Transverse colon (tissue), 4 donors: Measurements from ENCODE around the gene ATP6V0D1. TPM values are rescaled to one million over a fixed set of nuclear protein-coding genes. Genes with fewer than 3 reads are reported as not detected.

Experiments
- DNase-seq: peaks from one replicate; pipeline ENCODE4 v3.0.0-alpha.2; 2019
- H3K27ac ChIP-seq, 4 donors: fragments of 200-600 bp; sonication (generic); 2 replicates each; pipeline ENCODE4 v1.5.1; 2016 to 2018; ENCODE audit warnings: inconsistent platforms in 4 of 4
- H3K27me3 ChIP-seq: fragments of 200-600 bp; sonication (generic); 2 replicates; pipeline ENCODE4 v1.5.1; 2017; ENCODE audit warnings: inconsistent platforms
- H3K36me3 ChIP-seq, 4 donors: fragments of 200-600 bp; sonication (generic); 2 replicates each; pipeline ENCODE4 v1.5.1; 2017 to 2019; ENCODE audit warnings: inconsistent platforms in 4 of 4
- H3K4me1 ChIP-seq, 4 donors: fragments of 200-600 bp; sonication (generic); 2 replicates each; pipeline ENCODE4 v1.5.1; 2017 to 2020; ENCODE audit warnings: inconsistent platforms in 4 of 4
- H3K4me3 ChIP-seq, 4 donors: fragments of 200-600 bp; sonication (generic); 1 replicate in 1 of 4; 2 replicates in 3 of 4; pipeline versions ENCODE4 v1.5.1 to v1.6.1; 2017 to 2019; ENCODE audit warnings: inconsistent platforms in 4 of 4
- H3K9me3 ChIP-seq, 2 donors: fragments of 200-600 bp; sonication (generic); 2 replicates each; pipeline ENCODE4 v1.5.1; 2017 to 2019; ENCODE audit warnings: inconsistent platforms in 2 of 2
- EP300 ChIP-seq: sonication (generic); formaldehyde crosslinking; IDR thresholded peaks from one replicate; pipeline ENCODE4 v1.6.1; 2017; ENCODE audit warnings: antibody characterized with exemption, low read depth
- POLR2A ChIP-seq: fragments of 450-650 bp; IDR thresholded peaks from one replicate; pipeline ENCODE4 v1.6.1; 2016; ENCODE audit warnings: antibody characterized with exemption, mild to moderate bottlenecking, moderate library complexity
- POLR2AphosphoS5 ChIP-seq, 3 donors: sonication (generic); formaldehyde crosslinking; IDR thresholded peaks; one replicate each; pipeline ENCODE4 v1.6.1; 2016; ENCODE audit warnings: antibody characterized with exemption in 3 of 3
- WGBS, 2 donors: methylation state at CpG; one replicate each; pipeline ENCODE4 v1.1.5; 2018; ENCODE audit warnings: low coverage in 1 of 2; 5-methylcytosine and 5-hydroxymethylcytosine counted together
- in situ Hi-C, 4 donors: fragments of 200-750 bp; cut with MboI; loops; one replicate each; pipeline versions ENCODE4 v1.15.0 to v1.15.1; 2017; ENCODE audit warnings: low sequenced_read_pairs in 3 of 4, low pct_ligation_motif_present in 1 of 4, low pct_unique_long_range_greater_than_20kb in 1 of 4
- intact Hi-C: fragments of 100-400 bp; cut with DNase I; formaldehyde crosslinking; loops from one replicate; pipeline ENCODE4 v1.15.1; 2023; ENCODE audit warnings: low total_unique reads
- total RNA-seq, 4 donors: library from RNA; depleted of rRNA; stranded (reverse); fragments of >200 nt; gene quantifications; one replicate each; pipeline ENCODE4 v1.1.0, GENCODE V29; 2016
- TF ChIP-seq, protein P1 (sequence below), 5 experiments: fragments of 200-600 bp in 3 of 5; fragments of 450-650 bp in 2 of 5; sonication (generic) in 3 of 5; IDR thresholded peaks; 1 replicate in 2 of 5; 2 replicates in 3 of 5; pipeline ENCODE4 v1.5.1; 2016 to 2017; ENCODE audit warnings: antibody characterized with exemption in 5 of 5, inconsistent platforms in 3 of 5, mild to moderate bottlenecking in 2 of 5, moderate library complexity in 1 of 5

ATP6V0D1 gene
- total RNA-seq, 4 donors from 2014 or later: 218 to 457 (median 386) TPM

DNA sequence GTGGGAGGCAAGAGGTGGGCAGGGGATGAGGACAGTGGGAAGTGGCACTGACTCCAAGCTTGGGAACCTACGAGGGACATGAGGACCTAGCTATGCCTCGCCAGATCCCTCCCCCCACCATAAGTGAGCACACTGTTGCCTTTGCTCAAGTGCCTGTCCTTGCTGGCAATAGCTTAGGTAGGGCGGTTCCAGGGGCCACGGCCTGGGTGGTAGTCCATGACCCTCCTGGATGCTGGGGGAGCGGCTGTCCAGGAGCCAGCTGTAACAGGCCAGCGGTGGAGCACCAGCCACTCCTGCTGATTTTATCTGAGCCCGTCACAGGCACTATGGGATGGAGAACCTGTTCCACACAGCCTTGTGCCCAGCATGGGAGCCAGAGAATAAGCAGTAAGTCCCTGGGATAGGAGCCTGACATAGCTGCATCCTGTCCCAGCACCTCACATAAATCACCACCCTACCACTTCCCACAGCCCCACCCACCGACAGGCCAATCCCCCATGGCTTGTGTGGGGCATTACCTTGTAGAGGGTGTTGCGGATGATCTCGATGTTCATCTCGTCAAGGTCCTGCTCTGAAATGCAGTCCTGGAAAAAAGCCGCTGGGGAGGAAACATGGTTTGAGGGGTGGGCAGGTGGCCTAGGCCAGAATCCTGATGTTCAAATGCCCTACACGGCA lies 38.2 kb downstream of the ATP6V0D1 start:
- Histone ChIP-seq H3K27me3 (no peaks in the 10 kb centered on the region), H3K9me3 (no peaks in the 10 kb centered on the region), H3K4me1 (peaks cover 65 to 75% (median 71%) of the 10 kb centered on the region in 4 donors), H3K27ac (peak overlapping the region; percentile 83 to 90 (median 86)), H3K36me3 (peaks cover 0 to 14% (median under 1%) of the 10 kb centered on the region in 4 donors), H3K4me3 (no peak overlapping the region)
- TF ChIP-seq POLR2A (no peak), POLR2AphosphoS5 (IDR thresholded peaks at IDR 0.05) (no peak), EP300 (no peak)
- TF ChIP-seq, protein P1, sequence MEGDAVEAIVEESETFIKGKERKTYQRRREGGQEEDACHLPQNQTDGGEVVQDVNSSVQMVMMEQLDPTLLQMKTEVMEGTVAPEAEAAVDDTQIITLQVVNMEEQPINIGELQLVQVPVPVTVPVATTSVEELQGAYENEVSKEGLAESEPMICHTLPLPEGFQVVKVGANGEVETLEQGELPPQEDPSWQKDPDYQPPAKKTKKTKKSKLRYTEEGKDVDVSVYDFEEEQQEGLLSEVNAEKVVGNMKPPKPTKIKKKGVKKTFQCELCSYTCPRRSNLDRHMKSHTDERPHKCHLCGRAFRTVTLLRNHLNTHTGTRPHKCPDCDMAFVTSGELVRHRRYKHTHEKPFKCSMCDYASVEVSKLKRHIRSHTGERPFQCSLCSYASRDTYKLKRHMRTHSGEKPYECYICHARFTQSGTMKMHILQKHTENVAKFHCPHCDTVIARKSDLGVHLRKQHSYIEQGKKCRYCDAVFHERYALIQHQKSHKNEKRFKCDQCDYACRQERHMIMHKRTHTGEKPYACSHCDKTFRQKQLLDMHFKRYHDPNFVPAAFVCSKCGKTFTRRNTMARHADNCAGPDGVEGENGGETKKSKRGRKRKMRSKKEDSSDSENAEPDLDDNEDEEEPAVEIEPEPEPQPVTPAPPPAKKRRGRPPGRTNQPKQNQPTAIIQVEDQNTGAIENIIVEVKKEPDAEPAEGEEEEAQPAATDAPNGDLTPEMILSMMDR (IDR thresholded peaks at IDR 0.05): no peak
- WGBS, 2 donors: 78 to 80% methylated on average over 3 to 13 of the region's 13 CpGs
- in situ Hi-C loops: no loop called here
- intact Hi-C loops: no loop called here
- no peak for DNase-seq

DNA sequence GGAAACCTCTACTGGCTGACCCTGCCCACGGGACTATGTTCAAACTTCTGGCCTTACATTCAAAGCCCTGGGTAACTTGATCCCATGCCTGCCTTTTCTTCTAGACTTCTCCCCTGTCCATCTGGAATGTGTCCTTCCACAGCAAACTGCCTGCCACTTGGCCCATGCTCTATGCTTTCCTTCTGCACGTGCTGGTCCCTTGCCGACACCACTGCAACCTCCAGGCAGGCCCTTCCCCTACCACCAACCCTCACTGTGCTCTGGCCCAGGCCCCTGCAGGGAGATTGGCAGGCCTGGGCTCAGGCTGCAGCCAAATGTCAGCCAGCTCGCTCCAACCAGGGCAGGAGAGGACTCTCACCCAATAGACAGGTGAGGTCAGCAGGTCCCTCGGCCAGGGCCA lies 39.0 kb downstream of the ATP6V0D1 start:
- WGBS, 2 donors: 20 to 64% methylated on average over 1 to 5 of the region's 5 CpGs
- no peaks in the 10 kb centered on the region for H3K27me3 ChIP-seq
- intact Hi-C loops (no loop called here), in situ Hi-C loops (no loop called here)
- H3K36me3 ChIP-seq: peaks cover 0 to 19% (median 2%) of the 10 kb centered on the region in 4 donors
- DNase-seq: no peak
- TF ChIP-seq POLR2A (no peak), POLR2AphosphoS5 (IDR thresholded peaks at IDR 0.05) (no peak), EP300 (no peak)
- TF ChIP-seq, protein P1 (IDR thresholded peaks at IDR 0.05): no peak
- H3K4me1 ChIP-seq: peaks cover 59 to 67% (median 63%) of the 10 kb centered on the region in 4 donors
- peak overlapping the region; percentile 83 to 90 (median 86) for H3K27ac ChIP-seq
- no peak overlapping the region for H3K4me3 ChIP-seq
- H3K9me3 ChIP-seq: no peaks in the 10 kb centered on the region

DNA sequence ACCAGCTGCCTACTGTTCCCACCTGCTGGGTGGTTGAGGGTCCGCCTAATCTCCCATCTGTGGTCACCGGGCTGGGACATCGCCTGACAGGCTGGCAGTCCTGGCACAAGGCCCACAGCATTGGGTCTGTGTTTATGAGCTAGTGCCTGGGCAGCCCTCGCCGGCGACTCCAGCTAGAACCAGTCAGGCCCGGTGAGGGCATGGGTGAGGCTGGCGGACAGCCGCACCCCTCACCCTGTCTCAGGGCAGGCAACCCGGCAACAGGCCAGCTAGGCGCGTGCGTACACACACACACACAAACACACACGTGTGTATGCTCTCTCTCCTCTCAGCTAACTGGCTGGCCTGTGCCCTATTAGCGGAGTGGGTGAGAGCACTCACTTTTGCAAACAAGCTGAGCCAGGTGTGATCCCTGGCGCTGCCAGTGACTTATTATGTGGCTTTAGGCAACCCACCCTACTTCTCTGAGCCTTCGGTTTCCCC lies 39.6 kb downstream of the ATP6V0D1 start:
- in situ Hi-C loops (no loop called here), intact Hi-C loops (no loop called here)
- peak; percentile 95 for DNase-seq
- Histone ChIP-seq H3K27me3 (no peaks in the 10 kb centered on the region), H3K4me1 (peaks cover 53 to 61% (median 57%) of the 10 kb centered on the region in 4 donors), H3K4me3 (no peak overlapping the region), H3K9me3 (no peaks in the 10 kb centered on the region), H3K36me3 (peaks cover 0 to 22% (median 2%) of the 10 kb centered on the region in 4 donors), H3K27ac (peak overlapping the region; percentile 86 to 90 (median 86))
- TF ChIP-seq, protein P1 (IDR thresholded peaks at IDR 0.05): no peak
- TF ChIP-seq EP300 (peak; percentile 96), POLR2A (peak; percentile 67), POLR2AphosphoS5 (IDR thresholded peaks at IDR 0.05) (peak; percentile 78 to 92 (median 91))
- WGBS, 2 donors: 51 to 58% methylated on average over 3 to 13 of the region's 17 CpGs

DNA sequence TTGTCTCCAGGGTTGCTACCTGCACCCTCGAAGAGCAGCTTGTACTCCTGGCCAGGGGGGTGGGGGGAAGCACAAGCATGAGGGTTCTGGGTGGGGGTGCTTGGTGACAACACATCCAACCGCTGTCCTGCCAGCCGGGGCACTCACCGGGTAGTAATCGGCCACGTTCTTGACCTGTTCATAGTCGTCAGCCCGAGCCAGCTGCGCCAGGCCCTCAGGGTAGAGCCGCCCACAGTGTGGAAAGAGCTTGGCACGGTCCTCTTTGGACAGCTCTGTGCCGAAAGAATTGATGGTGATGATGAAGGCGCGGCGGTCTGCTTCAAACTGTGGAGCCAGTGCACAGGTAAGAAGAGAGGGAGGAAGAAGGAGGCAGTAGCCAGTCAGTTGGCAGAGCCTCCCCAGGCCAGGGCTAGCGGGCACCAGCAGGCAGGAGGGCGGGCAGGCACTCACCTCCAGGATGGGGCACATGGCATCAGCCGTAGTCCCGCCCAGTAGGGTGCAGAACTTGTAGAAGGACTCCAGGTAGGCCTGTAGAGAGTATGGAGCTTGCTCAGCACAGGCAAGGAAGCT lies 42.0 kb downstream of the ATP6V0D1 start:
- no peak for DNase-seq

More for the DNA sequence above, 42.0 kb downstream of the ATP6V0D1 start:
- peaks cover 0 to 22% (median 2%) of the 10 kb centered on the region in 4 donors for H3K36me3 ChIP-seq
- peaks cover 30 to 37% (median 34%) of the 10 kb centered on the region in 4 donors for H3K4me1 ChIP-seq
- intact Hi-C loops: no loop called here
- no peaks in the 10 kb centered on the region for H3K9me3 ChIP-seq
- in situ Hi-C loops: no loop called here
- no peak overlapping the region for H3K4me3 ChIP-seq
- H3K27ac ChIP-seq: peak overlapping the region; percentile 86 to 90 (median 86)
- WGBS, 2 donors: 98% methylated on average over 16 of the region's 19 CpGs; no CpG with 5 or more reads in 1 of the 2 donors
- H3K27me3 ChIP-seq: no peaks in the 10 kb centered on the region
- TF ChIP-seq POLR2AphosphoS5 (IDR thresholded peaks at IDR 0.05) (peak in 1 of 3 donors; percentile 26), EP300 (no peak), POLR2A (no peak)
- TF ChIP-seq, protein P1 (IDR thresholded peaks at IDR 0.05): no peak
